Mucosa of stomach (tissue), 1 donor: Measurements from ENCODE around the gene MAPK1.
A peak's percentile ranks its signal among the peaks of the same experiment; 100 is the strongest.
"Not testable (repeated sequence)": the region's sequence is repeated elsewhere in the genome, so short reads cannot be mapped to it uniquely, and the experiment has no call there.

Experiments used
- H3K27me3 ChIP-seq: one replicate; pipeline ENCODE4 v1.7.0; 2013; ENCODE audit warnings: mild to moderate bottlenecking, low read length; ENCODE audit not compliant: control insufficient read depth, insufficient read depth
- H3K36me3 ChIP-seq: one replicate; pipeline ENCODE4 v1.7.0; 2013; ENCODE audit warnings: low read length; ENCODE audit not compliant: control insufficient read depth, insufficient read depth
- H3K4me1 ChIP-seq: one replicate; pipeline ENCODE4 v1.7.0; 2013; ENCODE audit warnings: mild to moderate bottlenecking, low read length; ENCODE audit not compliant: control insufficient read depth, insufficient read depth
- H3K4me3 ChIP-seq: one replicate; pipeline ENCODE4 v1.7.0; 2013; ENCODE audit warnings: low read length
- H3K9ac ChIP-seq: one replicate; pipeline ENCODE4 v1.7.0; 2013; ENCODE audit warnings: mild to moderate bottlenecking, low read length, moderate library complexity
- H3K9me3 ChIP-seq: one replicate; pipeline ENCODE4 v1.7.0; 2013; ENCODE audit warnings: mild to moderate bottlenecking, low read length, moderate library complexity; ENCODE audit not compliant: control insufficient read depth
- donor health status: Pancreatic carcinoma.

The MAPK1 gene

DNA sequence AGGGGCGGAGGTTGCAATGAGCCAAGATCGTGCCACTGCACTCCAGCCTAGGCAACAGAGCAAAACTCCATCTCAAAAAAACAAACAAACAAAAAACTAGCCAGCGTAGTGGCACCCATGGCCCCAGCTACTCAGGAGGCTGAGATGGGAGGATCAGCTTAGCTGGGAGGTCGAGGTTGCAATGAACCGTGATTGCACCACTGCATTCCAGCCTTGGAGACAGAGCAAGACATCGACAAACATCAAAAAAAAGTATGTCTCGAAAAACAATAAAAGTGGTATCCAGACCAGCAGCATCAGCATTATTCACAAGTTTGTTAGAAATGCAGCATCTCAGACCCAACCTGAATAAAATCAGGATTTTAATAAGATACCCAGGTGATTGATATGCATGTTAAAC lies 6.2 kb upstream of the MAPK1 start:
- no peaks in the 10 kb centered on the region for H3K36me3 ChIP-seq
- H3K27me3 ChIP-seq, result no peaks in the 10 kb centered on the region
- H3K9ac ChIP-seq, result no peak overlapping the region
- H3K4me1 ChIP-seq, result no peaks in the 10 kb centered on the region
- no peak overlapping the region for H3K4me3 ChIP-seq
- H3K9me3 ChIP-seq, result no peaks in the 10 kb centered on the region

DNA sequence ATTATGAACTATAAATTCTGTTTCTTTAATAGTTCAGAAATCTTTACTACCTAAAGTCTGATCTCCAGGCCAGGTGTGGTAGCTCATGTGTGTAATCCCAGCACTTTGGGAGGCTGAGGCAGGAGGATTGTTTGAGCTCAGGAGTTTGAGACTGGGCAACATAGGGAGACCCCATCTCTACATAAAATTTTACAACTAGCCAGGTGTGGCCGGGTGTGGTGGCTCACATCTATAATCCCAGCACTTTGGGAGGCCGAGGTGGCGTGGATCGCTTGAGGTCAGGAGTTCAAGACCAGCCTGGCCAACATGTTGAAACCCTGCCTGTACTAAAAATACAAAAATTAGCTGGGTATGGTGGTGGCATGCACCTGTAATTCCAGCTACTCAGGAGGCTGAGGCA lies 5.3 kb upstream of the MAPK1 start:
- H3K9me3 ChIP-seq, H3K27me3 ChIP-seq, H3K4me3 ChIP-seq, H3K36me3 ChIP-seq, H3K4me1 ChIP-seq, H3K9ac ChIP-seq: not testable (repeated sequence)

DNA sequence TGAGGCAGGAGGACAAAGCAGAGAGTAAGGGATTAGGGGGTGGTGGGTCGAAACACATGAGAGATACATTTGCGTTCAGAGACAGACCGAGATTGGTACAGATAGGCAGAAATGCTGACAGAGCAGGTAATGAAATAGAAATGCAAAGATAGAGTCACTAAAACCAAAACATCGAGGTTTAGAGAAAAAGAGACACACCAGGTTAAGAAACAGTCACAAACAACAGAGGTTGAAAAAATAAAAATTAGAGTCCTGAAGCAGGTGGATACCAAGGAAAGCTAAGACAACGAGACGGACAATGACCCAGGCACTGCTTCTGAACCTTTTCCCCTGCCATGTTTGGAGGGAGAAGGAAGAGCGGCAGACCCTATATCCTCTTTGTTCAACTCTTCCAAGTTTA lies 1.2 kb upstream of the MAPK1 start:
- H3K9me3 ChIP-seq, result no peaks in the 10 kb centered on the region
- no peaks in the 10 kb centered on the region for H3K27me3 ChIP-seq
- H3K4me1 ChIP-seq, result no peaks in the 10 kb centered on the region
- H3K9ac ChIP-seq, result no peak overlapping the region
- H3K36me3 ChIP-seq, result no peaks in the 10 kb centered on the region
- H3K4me3 ChIP-seq, result no peak overlapping the region

DNA sequence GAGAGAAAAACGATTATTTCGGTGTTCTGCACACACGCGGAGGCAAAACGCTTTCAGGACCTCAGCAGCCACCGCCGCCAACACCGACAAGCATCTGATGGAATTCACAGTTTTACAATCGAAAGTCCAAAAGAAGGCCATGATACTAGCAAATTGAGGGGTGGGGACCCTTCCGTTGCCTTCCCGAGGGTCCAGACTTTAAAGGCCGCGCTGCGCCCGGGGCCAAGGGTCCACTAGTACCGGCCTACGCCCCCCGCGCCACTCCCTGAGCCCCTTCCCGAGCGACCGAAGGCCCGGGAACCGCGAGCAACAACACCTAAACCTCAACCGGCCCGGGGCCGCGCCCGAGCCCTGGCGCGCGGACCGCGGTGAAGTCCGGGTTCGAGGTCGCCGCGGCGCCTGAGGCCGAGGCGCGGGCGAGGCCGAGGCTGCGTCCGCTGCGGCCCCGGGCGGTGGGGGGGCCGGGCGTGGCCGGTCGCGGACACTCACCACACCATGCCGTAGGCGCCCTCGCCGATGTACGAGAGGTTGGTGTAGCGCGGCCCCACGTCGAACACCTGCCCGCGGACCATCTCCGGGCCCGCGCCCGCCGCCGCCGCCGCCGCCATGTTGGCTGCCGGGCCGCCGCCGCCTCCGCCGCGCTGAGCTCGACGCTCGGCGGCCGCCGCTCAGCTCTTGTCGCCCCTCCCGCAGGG lies 465 bp downstream of the MAPK1 start:
- H3K36me3 ChIP-seq, result no peaks in the 10 kb centered on the region
- H3K9me3 ChIP-seq, result no peaks in the 10 kb centered on the region
- peak overlapping the region; percentile 71 for H3K4me3 ChIP-seq
- no peaks in the 10 kb centered on the region for H3K27me3 ChIP-seq
- H3K9ac ChIP-seq, result peak overlapping the region; percentile 87
- peaks cover 6% of the 10 kb centered on the region for H3K4me1 ChIP-seq

DNA sequence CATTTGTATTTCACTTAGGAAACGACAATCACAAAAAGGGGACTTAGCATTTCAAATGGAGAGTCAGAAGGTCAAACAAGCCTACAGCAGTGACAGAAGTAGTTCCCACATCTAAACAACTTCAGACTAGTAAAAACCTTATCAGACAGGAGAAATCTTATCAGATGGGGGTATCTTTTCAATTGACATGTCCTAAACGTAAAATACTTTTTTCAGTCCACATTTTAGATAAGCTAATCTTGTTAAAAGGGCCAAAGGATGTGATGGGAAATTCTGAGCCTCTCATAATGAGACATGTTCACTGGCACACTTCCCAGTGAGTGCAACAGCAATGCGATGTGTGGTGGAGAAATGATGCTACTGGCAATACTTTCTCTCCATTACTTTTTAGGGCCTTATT lies 2.4 kb downstream of the MAPK1 start:
- no peaks in the 10 kb centered on the region for H3K27me3 ChIP-seq
- H3K9me3 ChIP-seq, result no peaks in the 10 kb centered on the region
- no peak overlapping the region for H3K4me3 ChIP-seq
- no peak overlapping the region for H3K9ac ChIP-seq
- peaks cover 25% of the 10 kb centered on the region for H3K4me1 ChIP-seq
- no peaks in the 10 kb centered on the region for H3K36me3 ChIP-seq

DNA sequence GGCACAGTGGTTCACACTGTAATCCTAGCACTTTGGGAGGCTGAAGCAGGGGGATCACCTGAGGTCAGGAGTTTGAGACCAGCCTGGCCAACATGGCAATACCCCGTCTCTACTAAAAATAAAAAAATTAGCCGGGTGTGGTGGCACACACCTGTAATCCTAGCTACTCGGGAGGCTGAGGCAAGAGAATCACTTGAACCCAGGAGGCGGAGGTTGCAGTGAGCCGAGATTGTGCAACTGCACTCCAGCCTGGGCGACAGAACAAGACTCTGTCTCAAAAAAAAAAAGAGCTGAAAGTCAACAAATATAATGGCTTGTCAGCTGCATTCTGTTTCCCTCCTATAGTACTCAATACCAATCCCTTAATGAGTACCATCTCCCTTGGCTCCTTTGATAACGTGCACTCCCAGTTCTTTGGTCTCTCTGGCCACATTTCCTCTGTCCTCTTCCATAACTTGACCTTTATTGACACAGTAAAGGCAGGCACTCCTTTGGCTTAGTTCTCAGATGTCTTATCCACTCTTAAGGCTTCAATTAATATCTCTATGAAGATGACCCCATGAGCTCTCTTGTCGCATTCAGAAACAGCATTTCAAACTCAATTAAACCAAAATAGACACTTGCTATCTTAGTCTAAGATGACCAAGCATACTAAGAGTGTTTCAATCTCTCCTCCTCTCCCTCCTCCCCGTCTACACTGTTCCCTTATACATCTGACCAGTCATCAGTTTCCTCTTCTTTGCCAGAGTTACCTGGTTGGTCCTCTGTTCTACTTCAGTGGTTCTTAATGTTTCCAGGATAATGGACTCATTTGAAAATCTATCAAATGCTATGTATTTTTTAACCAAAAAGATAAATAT lies 4.8 kb downstream of the MAPK1 start:
- H3K9ac ChIP-seq, result no peak overlapping the region
- H3K4me3 ChIP-seq, result no peak overlapping the region
- H3K27me3 ChIP-seq, result no peaks in the 10 kb centered on the region
- H3K4me1 ChIP-seq, result peaks cover 40% of the 10 kb centered on the region
- H3K36me3 ChIP-seq, result no peaks in the 10 kb centered on the region
- H3K9me3 ChIP-seq, result no peaks in the 10 kb centered on the region

DNA sequence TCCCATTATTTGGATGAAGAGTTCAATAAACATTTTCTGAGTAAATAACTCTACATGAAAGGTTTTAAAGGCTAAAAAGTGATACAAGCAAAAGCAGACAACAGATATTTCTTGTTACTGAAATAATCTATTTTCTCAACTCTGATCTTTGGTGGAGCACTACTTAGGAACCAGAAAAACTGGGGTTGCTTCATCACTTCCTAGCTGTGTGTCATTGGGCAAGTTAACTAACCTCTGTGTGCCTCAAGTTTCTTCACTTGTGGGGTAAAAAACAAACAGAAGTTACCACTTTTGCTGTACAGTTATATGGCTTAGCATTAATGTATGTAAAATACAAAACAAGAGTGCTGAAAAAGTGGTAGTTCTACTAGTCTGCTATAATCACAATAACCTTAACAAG lies 5.6 kb downstream of the MAPK1 start:
- no peaks in the 10 kb centered on the region for H3K36me3 ChIP-seq
- H3K27me3 ChIP-seq, result no peaks in the 10 kb centered on the region
- no peak overlapping the region for H3K4me3 ChIP-seq
- H3K9ac ChIP-seq, result no peak overlapping the region
- no peaks in the 10 kb centered on the region for H3K9me3 ChIP-seq
- H3K4me1 ChIP-seq, result peaks cover 44% of the 10 kb centered on the region

DNA sequence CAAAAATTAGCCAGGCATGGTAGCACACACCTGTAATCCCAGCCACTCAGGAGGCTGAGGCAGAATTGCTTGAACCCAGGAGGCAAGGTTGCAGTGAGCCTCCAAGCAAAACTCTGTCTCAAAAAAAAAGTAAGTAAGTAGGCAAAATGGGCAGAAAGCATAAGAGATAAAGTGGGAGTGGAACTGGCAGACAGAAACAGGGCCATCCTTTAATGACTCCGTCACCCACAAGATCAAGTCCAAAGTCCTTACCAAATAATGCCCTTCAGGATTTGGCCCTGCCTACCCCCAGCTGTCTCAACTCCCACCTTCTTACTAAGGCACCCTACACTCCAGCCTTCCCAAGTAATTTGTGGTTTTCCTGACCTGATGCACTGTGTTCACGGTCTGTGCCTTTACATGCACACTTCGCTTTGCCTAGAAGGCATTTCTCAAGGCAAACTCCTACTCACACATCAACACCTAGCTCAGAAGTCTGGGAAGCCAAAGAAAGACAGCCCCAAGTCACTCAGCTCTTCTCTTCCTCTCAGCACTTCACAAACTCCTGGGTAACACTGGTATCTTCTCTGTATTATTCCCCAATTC lies 6.1 kb downstream of the MAPK1 start:
- H3K4me1 ChIP-seq, result peaks cover 44% of the 10 kb centered on the region
- no peaks in the 10 kb centered on the region for H3K36me3 ChIP-seq
- H3K9ac ChIP-seq, result no peak overlapping the region
- H3K9me3 ChIP-seq, result no peaks in the 10 kb centered on the region
- no peaks in the 10 kb centered on the region for H3K27me3 ChIP-seq
- no peak overlapping the region for H3K4me3 ChIP-seq

DNA sequence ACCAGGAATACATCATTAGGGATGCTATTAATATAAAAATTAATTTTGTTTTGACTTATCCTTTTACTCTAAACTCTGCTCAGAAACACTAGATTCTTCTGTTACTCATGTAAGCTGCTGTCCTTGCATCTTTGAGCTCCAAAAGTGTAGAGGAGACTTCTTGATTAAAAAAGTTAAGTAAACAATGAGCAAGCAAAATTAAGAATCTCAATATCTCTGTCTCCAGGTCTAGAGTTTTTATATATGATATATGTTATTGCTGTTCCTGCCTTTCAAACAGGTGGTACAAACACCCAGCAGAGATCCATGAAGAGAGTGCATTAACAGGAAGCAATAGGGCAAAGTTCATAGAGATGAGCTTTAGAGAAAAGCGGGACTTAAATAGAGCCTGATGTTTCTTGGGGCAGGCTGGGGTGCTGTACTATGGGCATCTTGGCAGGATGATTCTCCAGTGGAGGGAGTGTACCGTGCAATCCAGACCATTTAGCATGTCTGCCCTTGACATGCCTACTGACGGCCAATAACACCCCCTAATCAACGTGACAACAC lies 6.9 kb downstream of the MAPK1 start:
- no peaks in the 10 kb centered on the region for H3K27me3 ChIP-seq
- H3K9me3 ChIP-seq, result no peaks in the 10 kb centered on the region
- no peak overlapping the region for H3K4me3 ChIP-seq
- no peak overlapping the region for H3K9ac ChIP-seq
- no peaks in the 10 kb centered on the region for H3K36me3 ChIP-seq
- H3K4me1 ChIP-seq, result peaks cover 44% of the 10 kb centered on the region

DNA sequence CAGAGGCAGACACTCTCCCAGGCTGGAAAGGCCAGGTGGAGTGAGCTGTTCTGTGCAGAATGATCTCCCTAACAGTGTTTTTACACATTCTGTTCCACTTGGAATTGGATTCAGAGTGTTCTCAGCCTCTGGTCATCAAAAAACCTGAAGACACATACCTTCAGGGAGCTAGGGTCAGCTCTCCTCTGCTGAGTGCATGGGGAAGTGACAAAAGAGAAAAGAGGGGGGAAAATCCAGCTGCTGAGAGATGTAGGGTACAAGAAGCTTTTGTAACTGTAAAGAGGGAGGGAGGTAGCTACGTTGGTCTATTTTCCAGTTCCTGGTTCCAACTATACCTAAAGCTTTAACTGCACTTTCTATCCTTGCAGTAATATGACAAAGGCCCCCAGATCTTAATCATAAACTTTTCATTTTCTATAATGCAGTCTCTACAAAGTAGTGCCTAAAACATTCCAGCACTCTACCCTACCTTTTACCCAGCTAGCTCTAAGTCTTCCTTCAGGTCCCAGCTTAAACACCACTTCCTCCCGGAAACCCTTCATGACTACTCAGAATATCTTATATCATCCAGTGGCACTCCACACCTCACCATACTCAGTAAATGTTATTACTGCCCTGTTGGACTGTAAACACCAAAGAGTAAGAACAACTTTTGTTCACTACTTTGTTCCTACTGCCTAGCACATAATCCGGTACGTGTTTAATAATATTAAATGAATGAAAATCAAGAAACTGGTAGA lies 9.2 kb downstream of the MAPK1 start:
- Histone ChIP-seq H3K4me1 (peaks cover 44% of the 10 kb centered on the region), H3K27me3 (no peaks in the 10 kb centered on the region), H3K36me3 (no peaks in the 10 kb centered on the region), H3K9me3 (no peaks in the 10 kb centered on the region), H3K9ac (no peak overlapping the region), H3K4me3 (no peak overlapping the region)

DNA sequence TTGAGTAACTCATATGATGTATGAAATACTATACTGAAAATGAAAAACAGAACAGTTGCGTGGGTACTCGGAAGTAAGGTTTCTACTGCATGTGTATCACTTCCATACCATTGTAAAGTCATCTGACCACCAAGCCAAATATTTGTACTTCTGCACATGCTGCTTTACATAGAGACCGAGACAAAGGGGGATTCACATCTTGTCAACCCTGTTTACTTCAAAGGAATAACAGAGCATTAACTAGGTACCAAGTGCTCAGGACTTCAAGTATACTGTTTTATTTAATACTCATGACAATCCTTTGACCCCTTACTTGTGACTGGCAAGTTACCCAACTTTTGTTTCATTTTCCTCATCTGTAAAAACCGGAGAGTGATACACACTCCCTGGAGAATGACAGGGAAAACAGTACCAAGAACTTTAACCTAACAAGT lies 9.9 kb downstream of the MAPK1 start:
- H3K27me3 ChIP-seq, result no peaks in the 10 kb centered on the region
- no peaks in the 10 kb centered on the region for H3K36me3 ChIP-seq
- H3K9me3 ChIP-seq, result no peaks in the 10 kb centered on the region
- no peak overlapping the region for H3K9ac ChIP-seq
- H3K4me1 ChIP-seq, result peaks cover 40% of the 10 kb centered on the region
- no peak overlapping the region for H3K4me3 ChIP-seq
